Activated gamma-delta T cell treated with anti-CD3 and anti-CD28 coated beads, Interleukin-2, amount 50 U/mL, for 16 hours (primary cell): Measurements from ENCODE around the gene SNAP23.
"Not testable (repeated sequence)": the region's sequence is repeated elsewhere in the genome, so short reads cannot be mapped to it uniquely, and the experiment has no call there.

Source experiments
- DNase-seq: peaks from one replicate; pipeline ENCODE4 v3.0.0-alpha.2; 2020; ENCODE audit warnings: low read depth

SNAP23 gene

GRCh38 chr15:42498212-42499068 lies 3.0 kb downstream of the SNAP23 start:
- DNase-seq = no peak

- DNase-seq = no peak
Measured at GRCh38 chr15:42499858-42500609, 4.6 kb downstream of the SNAP23 start.

- DNase-seq = no peak
Measured at GRCh38 chr15:42502477-42502876, 7.0 kb downstream of the SNAP23 start.

GRCh38 chr15:42503825-42504224 lies 8.4 kb downstream of the SNAP23 start:
- DNase-seq = no peak

- DNase-seq = no peak
Measured at GRCh38 chr15:42504631-42505030, 9.2 kb downstream of the SNAP23 start.

GRCh38 chr15:42507514-42507913 lies 12.1 kb downstream of the SNAP23 start:
- no peak for DNase-seq

GRCh38 chr15:42508263-42508690 lies 12.8 kb downstream of the SNAP23 start:
- no peak for DNase-seq

GRCh38 chr15:42510258-42511006 lies 15.0 kb downstream of the SNAP23 start:
- DNase-seq = no peak

- no peak for DNase-seq
Measured at GRCh38 chr15:42511007-42511391, 15.6 kb downstream of the SNAP23 start.

GRCh38 chr15:42523331-42523730 lies 27.9 kb downstream of the SNAP23 start:
- DNase-seq = no peak

- DNase-seq = no peak
Measured at GRCh38 chr15:42528970-42529369, 33.5 kb downstream of the SNAP23 start.

GRCh38 chr15:42533246-42533645 lies 37.8 kb downstream of the SNAP23 start:
- DNase-seq = no peak

- no peak for DNase-seq
Measured at GRCh38 chr15:42544853-42545629, 49.6 kb downstream of the SNAP23 start.

GRCh38 chr15:42547918-42548248 lies 52.4 kb downstream of the SNAP23 start:
- DNase-seq = no peak

- peak; percentile 75 for DNase-seq
Measured at GRCh38 chr15:42548249-42549031, 53.0 kb downstream of the SNAP23 start, which contains the start of the genes HAUS2 and LRRC57. TSS of gene HAUS2 (plus strand) at chr15:42548838. CDS start at chr15:42548873, 35 bp downstream. TSS of gene LRRC57 (minus strand) at chr15:42548793. CDS start at chr15:42548434, 359 bp downstream.

- no peak for DNase-seq
Measured at GRCh38 chr15:42549032-42549491, 53.6 kb downstream of the SNAP23 start.

GRCh38 chr15:42549741-42550392 lies 54.4 kb downstream of the SNAP23 start:
- DNase-seq = no peak

- DNase-seq = no peak
Measured at GRCh38 chr15:42553554-42553953, 58.1 kb downstream of the SNAP23 start.

GRCh38 chr15:42556550-42557207 lies 61.2 kb downstream of the SNAP23 start:
- DNase-seq = not testable (repeated sequence)

GRCh38 chr15:42558739-42559138 lies 63.3 kb downstream of the SNAP23 start:
- DNase-seq = no peak
